ENCODE measurements around the gene CELF3.
A peak's percentile ranks its signal among the peaks of the same experiment; 100 is the strongest.
"Not testable (repeated sequence)": the region's sequence is repeated elsewhere in the genome, so short reads cannot be mapped to it uniquely, and the experiment has no call there.

Gene CELF3

GRCh38 chr1:151716771-151717631 is at the start of gene CELF3:
TSS of gene CELF3 (minus strand) at chr1:151716803. CDS start at chr1:151716020, 783 bp downstream.
- no peak for DNase-seq

GRCh38 chr1:151763990-151764389 is 47.4 kb upstream of the CELF3 start:
- no peak for DNase-seq

GRCh38 chr1:151762941-151763921 is 46.6 kb upstream of the CELF3 start, which contains the start of gene MRPL9:
TSS of gene MRPL9 (minus strand) at chr1:151763496. CDS start at chr1:151763479, 17 bp downstream.
- DNase-seq: peak; percentile 81

GRCh38 chr1:151760597-151761385 is 44.2 kb upstream of the CELF3 start:
- no peak for DNase-seq

- no peak for DNase-seq
Measured at GRCh38 chr1:151759241-151759640, 42.6 kb upstream of the CELF3 start.

- no peak for DNase-seq
Measured at GRCh38 chr1:151756291-151756690, 39.7 kb upstream of the CELF3 start.

- no peak for DNase-seq
Measured at GRCh38 chr1:151741516-151741915, 24.9 kb upstream of the CELF3 start.

- DNase-seq: no peak
Measured at GRCh38 chr1:151739590-151740355, 23.2 kb upstream of the CELF3 start.

GRCh38 chr1:151737479-151737878 is 20.9 kb upstream of the CELF3 start:
- no peak for DNase-seq

- DNase-seq: no peak
Measured at GRCh38 chr1:151737026-151737425, 20.4 kb upstream of the CELF3 start.

GRCh38 chr1:151733995-151734394 is 17.4 kb upstream of the CELF3 start:
- DNase-seq: not testable (repeated sequence)

- no peak for DNase-seq
Measured at GRCh38 chr1:151733126-151733525, 16.5 kb upstream of the CELF3 start.

- DNase-seq: no peak
Measured at GRCh38 chr1:151729966-151730291, 13.3 kb upstream of the CELF3 start.

GRCh38 chr1:151729157-151729965 is 12.8 kb upstream of the CELF3 start:
- no peak for DNase-seq

GRCh38 chr1:151728151-151729054 is 11.8 kb upstream of the CELF3 start:
- DNase-seq: no peak

- no peak for DNase-seq
Measured at GRCh38 chr1:151723726-151724370, 7.2 kb upstream of the CELF3 start.

GRCh38 chr1:151721788-151722510 is 5.3 kb upstream of the CELF3 start:
- no peak for DNase-seq

GRCh38 chr1:151720974-151721787 is 4.6 kb upstream of the CELF3 start, which contains the start of gene RIIAD1:
TSS of gene RIIAD1 (plus strand) at chr1:151721522. CDS start at chr1:151721537, 15 bp downstream.
- DNase-seq: peak; percentile 49
